ENCODE results near the gene ERICH6B. TPM values are rescaled to one million over a fixed set of nuclear protein-coding genes. Genes with fewer than 3 reads are reported as not detected.
A peak's percentile ranks its signal among the peaks of the same experiment; 100 is the strongest.
"Not testable (repeated sequence)": the region's sequence is repeated elsewhere in the genome, so short reads cannot be mapped to it uniquely, and the experiment has no call there.

ERICH6B gene
- 1 to 10 TPM; 2.5 to 3.6 (median 3.1) TPM for polyA plus RNA-seq (ENCODE audit: insufficient read depth in 1 of 5, insufficient read length in 5 of 5, low replicate concordance in 1 of 5)
- long read RNA-seq, donor 1 = 0 reads
- long read RNA-seq, donor 2 = 0 reads
- long read RNA-seq, donor 3 = 0 reads
- long read RNA-seq, donor 4 = 0 reads
- long read RNA-seq, donor 5 = 0 reads
- long read RNA-seq, donor 6 = 0 reads
- long read RNA-seq, donor 7 = 0 reads
- long read RNA-seq, donor 8 = 0 reads

GRCh38 chr13:45615501-45616101 lies at the start of gene ERICH6B:
ERICH6B (minus strand) TSS chr13:45615739; CDS start chr13:45597005, 18,734 bp downstream.
- peak; percentile 39 to 45 for DNase-seq

GRCh38 chr13:45662903-45663302 lies 47.4 kb upstream of the ERICH6B start:
- not testable (repeated sequence) for DNase-seq

- DNase-seq = peak; percentile 84 to 88
These were observed 46.6 kb upstream of the ERICH6B start for GRCh38 chr13:45662162-45662561.

GRCh38 chr13:45660458-45660857 lies 44.9 kb upstream of the ERICH6B start:
- not testable (repeated sequence) for DNase-seq

- no peak for DNase-seq
These were observed 44.0 kb upstream of the ERICH6B start for GRCh38 chr13:45659536-45659935.

GRCh38 chr13:45658586-45659235 lies 43.2 kb upstream of the ERICH6B start:
- no peak for DNase-seq

- DNase-seq = no peak
These were observed 39.3 kb upstream of the ERICH6B start for GRCh38 chr13:45654633-45655349.

- DNase-seq = not testable (repeated sequence)
These were observed 29.7 kb upstream of the ERICH6B start for GRCh38 chr13:45645263-45645662.

- not testable (repeated sequence) for DNase-seq
These were observed 26.6 kb upstream of the ERICH6B start for GRCh38 chr13:45642159-45642558.

- not testable (repeated sequence) for DNase-seq
These were observed 19.8 kb upstream of the ERICH6B start for GRCh38 chr13:45635291-45635690.

- no peak for DNase-seq
These were observed 15.3 kb upstream of the ERICH6B start for GRCh38 chr13:45630791-45631190.

- DNase-seq = no peak
These were observed 14.4 kb upstream of the ERICH6B start for GRCh38 chr13:45629940-45630339.

GRCh38 chr13:45628094-45628493 lies 12.6 kb upstream of the ERICH6B start:
- no peak for DNase-seq

- no peak for DNase-seq
These were observed 12.1 kb upstream of the ERICH6B start for GRCh38 chr13:45627656-45628055.

GRCh38 chr13:45626731-45627374 lies 11.3 kb upstream of the ERICH6B start:
- no peak for DNase-seq

GRCh38 chr13:45623516-45624090 lies 8.1 kb upstream of the ERICH6B start:
- DNase-seq = peak in 1 of 2 donors; percentile 6

- no peak for DNase-seq
These were observed 6.4 kb upstream of the ERICH6B start for GRCh38 chr13:45621950-45622349.

- DNase-seq = no peak
These were observed 7.6 kb downstream of the ERICH6B start for GRCh38 chr13:45607931-45608330.

- no peak for DNase-seq
These were observed 10.6 kb downstream of the ERICH6B start for GRCh38 chr13:45604892-45605291.

- DNase-seq = no peak
These were observed 12.2 kb downstream of the ERICH6B start for GRCh38 chr13:45603338-45603737.
